HG02973 (cell line): ENCODE measurements around the gene NGB.

Source experiments
- ATAC-seq: cut with Tn5 transposase; IDR thresholded peaks from one replicate; pipeline ENCODE4 v1.9.1; 2021; ENCODE audit warnings: moderate library complexity; ENCODE audit not compliant: unreplicated experiment

The NGB gene

GRCh38 chr14:77265561-77266335 lies 5.3 kb downstream of the NGB start:
- ATAC-seq: no peak

- no peak for ATAC-seq
Observed at GRCh38 chr14:77265187-77265515, 5.9 kb downstream of the NGB start.

- ATAC-seq: no peak
Observed at GRCh38 chr14:77264466-77265186, 6.4 kb downstream of the NGB start.

GRCh38 chr14:77260631-77261030 lies 10.4 kb downstream of the NGB start:
- ATAC-seq: no peak

- no peak for ATAC-seq
Observed at GRCh38 chr14:77260199-77260598, 10.8 kb downstream of the NGB start.

- ATAC-seq: no peak
Observed at GRCh38 chr14:77259025-77259715, 11.8 kb downstream of the NGB start.

GRCh38 chr14:77258566-77258965 lies 12.4 kb downstream of the NGB start:
- ATAC-seq: no peak

GRCh38 chr14:77257700-77258099 lies 13.3 kb downstream of the NGB start:
- no peak for ATAC-seq

GRCh38 chr14:77256694-77257093 lies 14.3 kb downstream of the NGB start:
- no peak for ATAC-seq

GRCh38 chr14:77253333-77254190 lies 17.4 kb downstream of the NGB start:
- ATAC-seq: no peak

- ATAC-seq: no peak
Observed at GRCh38 chr14:77251870-77252269, 19.1 kb downstream of the NGB start.

GRCh38 chr14:77250927-77251326 lies 20.1 kb downstream of the NGB start:
- ATAC-seq: no peak

- ATAC-seq: no peak
Observed at GRCh38 chr14:77249286-77249685, 21.7 kb downstream of the NGB start.

GRCh38 chr14:77248666-77249065 lies 22.3 kb downstream of the NGB start:
- ATAC-seq: no peak

GRCh38 chr14:77246784-77247183 lies 24.2 kb downstream of the NGB start:
- no peak for ATAC-seq

- no peak for ATAC-seq
Observed at GRCh38 chr14:77245820-77246219, 25.2 kb downstream of the NGB start.

GRCh38 chr14:77243853-77244252 lies 27.2 kb downstream of the NGB start:
- ATAC-seq: no peak

- ATAC-seq: no peak
Observed at GRCh38 chr14:77242752-77243151, 28.3 kb downstream of the NGB start.

GRCh38 chr14:77241955-77242354 lies 29.1 kb downstream of the NGB start:
- ATAC-seq: no peak

- ATAC-seq: no peak
Observed at GRCh38 chr14:77240336-77240915, 30.6 kb downstream of the NGB start.

GRCh38 chr14:77239412-77239811 lies 31.6 kb downstream of the NGB start:
- no peak for ATAC-seq
